Loucy (cell line): ENCODE measurements around the gene RBM18.

Experiments
- H2AFZ ChIP-seq: fragments of 200-600 bp; sonication (generic); 2 replicates; pipeline ENCODE4 v1.6.0; 2016; ENCODE audit warnings: antibody characterized with exemption, mild to moderate bottlenecking, low read length, moderate library complexity
- H3F3A ChIP-seq: fragments of 200-600 bp; 2 replicates; pipeline ENCODE4 v1.6.0; 2016; ENCODE audit warnings: antibody characterized with exemption, low read depth, mild to moderate bottlenecking
- H3K27me3 ChIP-seq: fragments of 200-600 bp; sonication (generic); 2 replicates; pipeline ENCODE4 v1.6.1; 2014; ENCODE audit warnings: low read length, mild to moderate bottlenecking; ENCODE audit not compliant: insufficient read depth, poor library complexity, severe bottlenecking
- H3K36me3 ChIP-seq: fragments of 200-600 bp; sonication (generic); 2 replicates; pipeline ENCODE4 v1.6.1; 2016; ENCODE audit warnings: low read length; ENCODE audit not compliant: insufficient read depth
- H3K4me1 ChIP-seq: fragments of 200-600 bp; sonication (generic); 2 replicates; pipeline ENCODE4 v1.5.1; 2014; ENCODE audit warnings: low read length, mild to moderate bottlenecking; ENCODE audit not compliant: insufficient read depth, poor library complexity, severe bottlenecking
- H3K4me2 ChIP-seq: fragments of 200-600 bp; sonication (generic); 2 replicates; pipeline ENCODE4 v1.6.0; 2014; ENCODE audit warnings: antibody characterized with exemption, low read length, low read depth, mild to moderate bottlenecking; ENCODE audit not compliant: poor library complexity, severe bottlenecking
- H3K4me3 ChIP-seq: fragments of 200-600 bp; sonication (generic); 2 replicates; pipeline ENCODE4 v1.5.1; 2014; ENCODE audit warnings: low read length, mild to moderate bottlenecking, mixed read lengths; ENCODE audit not compliant: poor library complexity, severe bottlenecking
- H3K79me2 ChIP-seq: fragments of 200-600 bp; sonication (generic); 2 replicates; pipeline ENCODE4 v1.6.1; 2014; ENCODE audit warnings: low read length; ENCODE audit not compliant: insufficient read depth
- H3K9ac ChIP-seq: fragments of 200-600 bp; sonication (generic); 2 replicates; pipeline ENCODE4 v1.6.0; 2014; ENCODE audit warnings: mild to moderate bottlenecking, low read depth, low read length, moderate library complexity; ENCODE audit not compliant: poor library complexity, severe bottlenecking
- H3K9me2 ChIP-seq: fragments of 200-600 bp; sonication (generic); replicated peaks from 2 replicates; pipeline ENCODE4 v1.6.1; 2016; ENCODE audit warnings: low read depth, low read length, mixed read lengths
- H3K9me3 ChIP-seq: fragments of 200-600 bp; sonication (generic); 2 replicates; pipeline ENCODE4 v1.6.1; 2014; ENCODE audit warnings: mild to moderate bottlenecking, antibody characterized with exemption, low read length, low read depth; ENCODE audit not compliant: insufficient read depth
- H4K20me1 ChIP-seq: fragments of 200-600 bp; sonication (generic); 2 replicates; pipeline ENCODE4 v1.6.0; 2014; ENCODE audit warnings: antibody characterized with exemption, low read length, mild to moderate bottlenecking; ENCODE audit not compliant: insufficient read depth, poor library complexity, severe bottlenecking
- EZH2phosphoT487 ChIP-seq: fragments of 200-600 bp; IDR thresholded peaks from 2 replicates; pipeline ENCODE4 v1.6.1; 2018; ENCODE audit warnings: antibody characterized with exemption, mild to moderate bottlenecking, moderate library complexity, borderline replicate concordance
- TF ChIP-seq, protein P1 (sequence below): fragments of 200-600 bp; sonication (generic); conservative IDR thresholded peaks from 2 replicates; pipeline ENCODE4 v1.5.1; 2014; ENCODE audit warnings: mild to moderate bottlenecking, antibody characterized with exemption, low read length

RBM18 gene

GRCh38 chr9:122307925-122308324 is 43.3 kb upstream of the RBM18 start:
- peaks cover 59% of the 10 kb centered on the region; the same call in 1 of the 2 replicates for H3K36me3 ChIP-seq
- TF ChIP-seq, protein P1, sequence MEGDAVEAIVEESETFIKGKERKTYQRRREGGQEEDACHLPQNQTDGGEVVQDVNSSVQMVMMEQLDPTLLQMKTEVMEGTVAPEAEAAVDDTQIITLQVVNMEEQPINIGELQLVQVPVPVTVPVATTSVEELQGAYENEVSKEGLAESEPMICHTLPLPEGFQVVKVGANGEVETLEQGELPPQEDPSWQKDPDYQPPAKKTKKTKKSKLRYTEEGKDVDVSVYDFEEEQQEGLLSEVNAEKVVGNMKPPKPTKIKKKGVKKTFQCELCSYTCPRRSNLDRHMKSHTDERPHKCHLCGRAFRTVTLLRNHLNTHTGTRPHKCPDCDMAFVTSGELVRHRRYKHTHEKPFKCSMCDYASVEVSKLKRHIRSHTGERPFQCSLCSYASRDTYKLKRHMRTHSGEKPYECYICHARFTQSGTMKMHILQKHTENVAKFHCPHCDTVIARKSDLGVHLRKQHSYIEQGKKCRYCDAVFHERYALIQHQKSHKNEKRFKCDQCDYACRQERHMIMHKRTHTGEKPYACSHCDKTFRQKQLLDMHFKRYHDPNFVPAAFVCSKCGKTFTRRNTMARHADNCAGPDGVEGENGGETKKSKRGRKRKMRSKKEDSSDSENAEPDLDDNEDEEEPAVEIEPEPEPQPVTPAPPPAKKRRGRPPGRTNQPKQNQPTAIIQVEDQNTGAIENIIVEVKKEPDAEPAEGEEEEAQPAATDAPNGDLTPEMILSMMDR = no peak
- no peak for TF ChIP-seq EZH2phosphoT487
- no peaks in the 10 kb centered on the region for H3K79me2 ChIP-seq
- H3K9me2 ChIP-seq = no peaks in the 10 kb centered on the region
- H3K9me3 ChIP-seq = no peaks in the 10 kb centered on the region
- no peak overlapping the region for H3K4me2 ChIP-seq
- H2AFZ ChIP-seq = no peak overlapping the region
- H3K4me3 ChIP-seq = no peak overlapping the region
- H3K9ac ChIP-seq = no peak overlapping the region
- H3K27me3 ChIP-seq = no peaks in the 10 kb centered on the region
- no peaks in the 10 kb centered on the region for H3F3A ChIP-seq
- H4K20me1 ChIP-seq = no peaks in the 10 kb centered on the region
- H3K4me1 ChIP-seq = peaks cover 5% of the 10 kb centered on the region

DNA sequence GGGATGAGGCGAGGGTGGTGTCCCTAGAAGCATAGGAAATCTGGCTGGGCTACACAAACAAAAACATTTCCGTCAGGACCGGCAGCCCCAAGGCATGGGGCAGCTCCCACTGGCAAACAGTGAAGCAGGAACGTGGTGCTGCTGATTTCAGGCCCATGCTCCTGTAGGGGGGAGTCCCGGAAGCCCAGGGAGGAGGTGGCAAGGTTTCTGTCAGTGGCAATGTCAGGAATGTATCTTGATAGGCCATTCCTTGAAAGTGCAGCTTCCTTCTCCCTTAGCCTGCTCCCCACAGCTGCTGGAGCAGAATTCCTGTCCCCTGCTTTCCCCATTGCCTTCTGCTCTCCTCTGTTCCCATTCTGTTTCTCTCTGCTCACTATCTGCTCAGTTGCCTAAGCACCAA is 42.4 kb upstream of the RBM18 start:
- H3F3A ChIP-seq = no peaks in the 10 kb centered on the region
- H3K79me2 ChIP-seq = no peaks in the 10 kb centered on the region
- H3K9me3 ChIP-seq = no peaks in the 10 kb centered on the region
- no peaks in the 10 kb centered on the region for H4K20me1 ChIP-seq
- peaks cover 5% of the 10 kb centered on the region for H3K4me1 ChIP-seq
- no peak overlapping the region for H3K4me3 ChIP-seq
- H3K4me2 ChIP-seq = no peak overlapping the region
- no peak overlapping the region for H3K9ac ChIP-seq
- H2AFZ ChIP-seq = no peak overlapping the region
- H3K27me3 ChIP-seq = no peaks in the 10 kb centered on the region
- H3K36me3 ChIP-seq = peaks cover 58% of the 10 kb centered on the region; the same call in 1 of the 2 replicates
- TF ChIP-seq EZH2phosphoT487 = no peak
- TF ChIP-seq, protein P1 = no peak
- no peaks in the 10 kb centered on the region for H3K9me2 ChIP-seq

GRCh38 chr9:122302237-122303093 is 37.8 kb upstream of the RBM18 start:
- Histone ChIP-seq H3K36me3 (peaks cover 65% of the 10 kb centered on the region; the same call in 1 of the 2 replicates), H3F3A (no peaks in the 10 kb centered on the region), H2AFZ (no peak overlapping the region), H3K9me2 (no peaks in the 10 kb centered on the region), H3K9ac (no peak overlapping the region), H3K4me2 (no peak overlapping the region), H3K9me3 (no peaks in the 10 kb centered on the region), H3K79me2 (no peaks in the 10 kb centered on the region), H3K27me3 (no peaks in the 10 kb centered on the region), H4K20me1 (no peaks in the 10 kb centered on the region), H3K4me1 (peaks cover 5% of the 10 kb centered on the region), H3K4me3 (no peak overlapping the region)
- no peak for TF ChIP-seq EZH2phosphoT487
- TF ChIP-seq, protein P1 = no peak
